Ishikawa (cell line): ENCODE measurements around the gene PXDN.

Experiments
- CEBPB ChIP-seq: IDR thresholded peaks from 2 replicates; pipeline ENCODE4 v1.6.1; 2012
- CREB1 ChIP-seq: IDR thresholded peaks from 2 replicates; pipeline ENCODE4 v1.6.1; 2012; ENCODE audit warnings: low read depth
- EGR1 ChIP-seq: IDR thresholded peaks from 2 replicates; pipeline ENCODE4 v1.6.1; 2012
- EP300 ChIP-seq: IDR thresholded peaks from 2 replicates; pipeline ENCODE4 v1.6.1; 2012; ENCODE audit warnings: borderline replicate concordance
- FOXM1 ChIP-seq: IDR thresholded peaks from 2 replicates; pipeline ENCODE4 v1.6.1; 2012; ENCODE audit warnings: low read depth, borderline replicate concordance
- MAX ChIP-seq: IDR thresholded peaks from 2 replicates; pipeline ENCODE4 v1.6.1; 2012
- NFIC ChIP-seq: IDR thresholded peaks from 2 replicates; pipeline ENCODE4 v1.6.1; 2012
- RAD21 ChIP-seq: IDR thresholded peaks from 2 replicates; pipeline ENCODE4 v1.6.1; 2012; ENCODE audit warnings: low read depth
- REST ChIP-seq: IDR thresholded peaks from 2 replicates; pipeline ENCODE4 v1.6.1; 2012; ENCODE audit warnings: low read depth, mild to moderate bottlenecking
- TAF1 ChIP-seq: IDR thresholded peaks from 2 replicates; pipeline ENCODE4 v1.6.1; 2012; ENCODE audit warnings: low read depth, mild to moderate bottlenecking
- TCF12 ChIP-seq: IDR thresholded peaks from 2 replicates; pipeline ENCODE4 v1.6.1; 2012; ENCODE audit warnings: low read depth
- TEAD4 ChIP-seq: IDR thresholded peaks from 2 replicates; pipeline ENCODE4 v1.6.1; 2012
- USF1 ChIP-seq: IDR thresholded peaks from 2 replicates; pipeline ENCODE4 v1.6.1; 2012
- YY1 ChIP-seq: IDR thresholded peaks from 2 replicates; pipeline ENCODE4 v1.6.1; 2012; ENCODE audit warnings: low read depth
- ZBTB7A ChIP-seq: IDR thresholded peaks from 2 replicates; pipeline ENCODE4 v1.6.1; 2012; ENCODE audit warnings: low read depth

Gene PXDN

GRCh38 chr2:1623906-1624445 lies 120.3 kb downstream of the PXDN start:
- TF ChIP-seq CREB1 (no peak), EP300 (0 out of 2 replicates have a peak, but pooled peaks have one; percentile 17)

- TF ChIP-seq ZBTB7A = no peak
- no peak for TF ChIP-seq FOXM1
- TF ChIP-seq CREB1 = no peak
- TF ChIP-seq TEAD4 = no peak
- TF ChIP-seq NFIC = no peak
Observed at GRCh38 chr2:1622521-1623200, 121.7 kb downstream of the PXDN start.

GRCh38 chr2:1621501-1621900 lies 122.8 kb downstream of the PXDN start:
- TF ChIP-seq EGR1 (no peak), CEBPB (no peak), TCF12 (no peak), CREB1 (no peak), NFIC (no peak), REST (no peak), YY1 (no peak), EP300 (no peak), USF1 (no peak), TEAD4 (no peak), FOXM1 (no peak), MAX (no peak)

GRCh38 chr2:1621041-1621440 lies 123.3 kb downstream of the PXDN start:
- TF ChIP-seq CEBPB (no peak), REST (no peak), MAX (no peak), RAD21 (no peak), TAF1 (no peak), TCF12 (no peak), NFIC (no peak), EP300 (no peak), TEAD4 (no peak), CREB1 (no peak)

- TF ChIP-seq TAF1 (no peak), EP300 (no peak), USF1 (no peak)
Observed at GRCh38 chr2:1620081-1620480, 124.2 kb downstream of the PXDN start.

- no peak for TF ChIP-seq CREB1
- TF ChIP-seq TEAD4 = no peak
- TF ChIP-seq TCF12 = no peak
- no peak for TF ChIP-seq REST
- no peak for TF ChIP-seq NFIC
- TF ChIP-seq EP300 = no peak
- TF ChIP-seq TAF1 = no peak
Observed at GRCh38 chr2:1619556-1619955, 124.8 kb downstream of the PXDN start.
